Measurements from ENCODE around the gene C1QC.

The C1QC gene

GRCh38 chr1:22641247-22641646, 2.2 kb upstream of the C1QC start:
- in situ Hi-C loops (cut with HindIII; ENCODE audit: low pct_unique_long_range_greater_than_20kb, low sequenced_read_pairs): no loop called here
- TF ChIP-seq JUND (IDR thresholded peaks at IDR 0.05; ENCODE audit: low read depth): no peak
- no peak for DNase-seq (ENCODE audit: low read depth in 1 of 2, low spot score in 1 of 2)

GRCh38 chr1:22641906-22642636, 1.4 kb upstream of the C1QC start:
- DNase-seq (ENCODE audit: low read depth in 1 of 2, low spot score in 1 of 2): peak; percentile 48 to 59
- in situ Hi-C loops (cut with HindIII; ENCODE audit: low pct_unique_long_range_greater_than_20kb, low sequenced_read_pairs): no loop called here
- no peak for TF ChIP-seq JUND (IDR thresholded peaks at IDR 0.05; ENCODE audit: low read depth)

- in situ Hi-C loops (cut with HindIII; ENCODE audit: low pct_unique_long_range_greater_than_20kb, low sequenced_read_pairs): no loop called here
- TF ChIP-seq JUND (IDR thresholded peaks at IDR 0.05; ENCODE audit: low read depth): no peak
- DNase-seq (ENCODE audit: low read depth in 1 of 2, low spot score in 1 of 2): no peak
These were observed 495 bp downstream of the C1QC start for GRCh38 chr1:22643928-22644327.

GRCh38 chr1:22645931-22646330, 2.5 kb downstream of the C1QC start:
- no peak for DNase-seq (ENCODE audit: low read depth in 1 of 2, low spot score in 1 of 2)
- in situ Hi-C loops (cut with HindIII; ENCODE audit: low pct_unique_long_range_greater_than_20kb, low sequenced_read_pairs): no loop called here

GRCh38 chr1:22646384-22646783, 3.0 kb downstream of the C1QC start:
- DNase-seq (ENCODE audit: low read depth in 1 of 2, low spot score in 1 of 2): no peak
- in situ Hi-C loops (cut with HindIII; ENCODE audit: low pct_unique_long_range_greater_than_20kb, low sequenced_read_pairs): no loop called here
- no peak for TF ChIP-seq JUND (IDR thresholded peaks at IDR 0.05; ENCODE audit: low read depth)

More at GRCh38 chr1:22645931-22646330, 2.5 kb downstream of the C1QC start:
- no peak for TF ChIP-seq JUND (IDR thresholded peaks at IDR 0.05; ENCODE audit: low read depth)

- no peak for DNase-seq (ENCODE audit: low read depth in 1 of 2, low spot score in 1 of 2)
- TF ChIP-seq JUND (IDR thresholded peaks at IDR 0.05; ENCODE audit: low read depth): no peak
- in situ Hi-C loops (cut with HindIII; ENCODE audit: low pct_unique_long_range_greater_than_20kb, low sequenced_read_pairs): no loop called here
These were observed 6.8 kb downstream of the C1QC start for GRCh38 chr1:22650089-22650693.

- no peak for TF ChIP-seq JUND (IDR thresholded peaks at IDR 0.05; ENCODE audit: low read depth)
- no peak for DNase-seq (ENCODE audit: low read depth in 1 of 2, low spot score in 1 of 2)
- in situ Hi-C loops (cut with HindIII; ENCODE audit: low pct_unique_long_range_greater_than_20kb, low sequenced_read_pairs): no loop called here
These were observed 8.8 kb downstream of the C1QC start for GRCh38 chr1:22651941-22652856.

- DNase-seq (ENCODE audit: low read depth in 1 of 2, low spot score in 1 of 2): no peak
- in situ Hi-C loops (cut with HindIII; ENCODE audit: low pct_unique_long_range_greater_than_20kb, low sequenced_read_pairs): no loop called here
- no peak for TF ChIP-seq JUND (IDR thresholded peaks at IDR 0.05; ENCODE audit: low read depth)
These were observed 9.5 kb downstream of the C1QC start, which contains the start of gene C1QB for GRCh38 chr1:22652881-22653316. Gene C1QB, plus strand, starts transcription at chr1:22653236. Its CDS starts 6,227 bp downstream, at chr1:22659463.

- in situ Hi-C loops (cut with HindIII; ENCODE audit: low pct_unique_long_range_greater_than_20kb, low sequenced_read_pairs): no loop called here
- no peak for TF ChIP-seq JUND (IDR thresholded peaks at IDR 0.05; ENCODE audit: low read depth)
These were observed 11.3 kb downstream of the C1QC start for GRCh38 chr1:22654692-22655091.

GRCh38 chr1:22658385-22659163, 15.1 kb downstream of the C1QC start:
- in situ Hi-C loops (cut with HindIII; ENCODE audit: low pct_unique_long_range_greater_than_20kb, low sequenced_read_pairs): no loop called here
- no peak for DNase-seq (ENCODE audit: low read depth in 1 of 2, low spot score in 1 of 2)
- TF ChIP-seq JUND (IDR thresholded peaks at IDR 0.05; ENCODE audit: low read depth): no peak

More at GRCh38 chr1:22654692-22655091, 11.3 kb downstream of the C1QC start:
- DNase-seq (ENCODE audit: low read depth in 1 of 2, low spot score in 1 of 2): peak; percentile 27 to 29

- TF ChIP-seq JUND (IDR thresholded peaks at IDR 0.05; ENCODE audit: low read depth): no peak
- in situ Hi-C loops (cut with HindIII; ENCODE audit: low pct_unique_long_range_greater_than_20kb, low sequenced_read_pairs): no loop called here
- DNase-seq (ENCODE audit: low read depth in 1 of 2, low spot score in 1 of 2): no peak
These were observed 17.3 kb downstream of the C1QC start for GRCh38 chr1:22660716-22661241.

- TF ChIP-seq JUND (IDR thresholded peaks at IDR 0.05; ENCODE audit: low read depth): no peak
- in situ Hi-C loops (cut with HindIII; ENCODE audit: low pct_unique_long_range_greater_than_20kb, low sequenced_read_pairs): no loop called here
- DNase-seq (ENCODE audit: low read depth in 1 of 2, low spot score in 1 of 2): no peak
These were observed 18.4 kb downstream of the C1QC start for GRCh38 chr1:22661880-22662279.
